ENCODE measurements around the gene ZNF497. TPM values are rescaled to one million over a fixed set of nuclear protein-coding genes. Genes with fewer than 3 reads are reported as not detected.

The ZNF497 gene
- total and polyA plus RNA-seq, 9 of the 15 experiments (the other 6 are each of a cell fraction or from before 2014, with no cell fraction given), result 0.06 to 0.98 (median 0.44) TPM; not detected in 1

GRCh38 chr19:58305065-58305931 lies 57.3 kb downstream of the ZNF497 start, which contains the start of gene ERVK3-1 (continued):
- TF ChIP-seq TCF7L2 (IDR thresholded peaks at IDR 0.05; ENCODE audit: low read depth, low read length) (peak; percentile 56; the same call in 1 of the 2 replicates), EZH2 (IDR thresholded peaks at IDR 0.05; ENCODE audit: borderline replicate concordance, low read depth, low read length) (no peak), THAP12 (CRISPR knock-in tag; IDR thresholded peaks at IDR 0.05) (peak; percentile 56), STAG1 (CRISPR knock-in tag; IDR thresholded peaks at IDR 0.05; ENCODE audit: borderline replicate concordance) (no peak), LCOR (CRISPR knock-in tag; IDR thresholded peaks at IDR 0.05) (0 out of 2 replicates have a peak, but pooled peaks have one; percentile 11), BRD4 (IDR thresholded peaks at IDR 0.05) (no peak), HNRNPL (IDR thresholded peaks at IDR 0.05; ENCODE audit: low read depth, low read length) (no peak), FOSL1 (tag; conservative IDR thresholded peaks at IDR 0.05) (no peak), THRA (IDR thresholded peaks at IDR 0.05) (no peak), ZNF583 (CRISPR knock-in tag; IDR thresholded peaks at IDR 0.05) (no peak), PHTF2 (CRISPR knock-in tag; IDR thresholded peaks at IDR 0.05) (no peak), NFATC3 (IDR thresholded peaks at IDR 0.05) (no peak), ZNF589 (CRISPR knock-in tag; IDR thresholded peaks at IDR 0.05; ENCODE audit: low read depth) (peak; percentile 75), ZNF561 (CRISPR knock-in tag; conservative IDR thresholded peaks at IDR 0.05) (no peak), UBTF (IDR thresholded peaks at IDR 0.05; ENCODE audit: borderline replicate concordance in 1 of 2, low read depth in 2 of 2, low read length in 2 of 2) (no peak), ZNF212 (CRISPR knock-in tag; IDR thresholded peaks at IDR 0.05) (no peak), RFX1 (IDR thresholded peaks at IDR 0.05) (no peak), CHAMP1 (IDR thresholded peaks at IDR 0.05) (no peak), ZNF778 (CRISPR knock-in tag; IDR thresholded peaks at IDR 0.05) (no peak), ZNF77 (CRISPR knock-in tag; IDR thresholded peaks at IDR 0.05) (no peak), ZNF408 (CRISPR knock-in tag; IDR thresholded peaks at IDR 0.05; ENCODE audit: low read depth) (no peak)

Measured in K562 (cell line).